ENCODE data around the gene MISP.

DNA sequence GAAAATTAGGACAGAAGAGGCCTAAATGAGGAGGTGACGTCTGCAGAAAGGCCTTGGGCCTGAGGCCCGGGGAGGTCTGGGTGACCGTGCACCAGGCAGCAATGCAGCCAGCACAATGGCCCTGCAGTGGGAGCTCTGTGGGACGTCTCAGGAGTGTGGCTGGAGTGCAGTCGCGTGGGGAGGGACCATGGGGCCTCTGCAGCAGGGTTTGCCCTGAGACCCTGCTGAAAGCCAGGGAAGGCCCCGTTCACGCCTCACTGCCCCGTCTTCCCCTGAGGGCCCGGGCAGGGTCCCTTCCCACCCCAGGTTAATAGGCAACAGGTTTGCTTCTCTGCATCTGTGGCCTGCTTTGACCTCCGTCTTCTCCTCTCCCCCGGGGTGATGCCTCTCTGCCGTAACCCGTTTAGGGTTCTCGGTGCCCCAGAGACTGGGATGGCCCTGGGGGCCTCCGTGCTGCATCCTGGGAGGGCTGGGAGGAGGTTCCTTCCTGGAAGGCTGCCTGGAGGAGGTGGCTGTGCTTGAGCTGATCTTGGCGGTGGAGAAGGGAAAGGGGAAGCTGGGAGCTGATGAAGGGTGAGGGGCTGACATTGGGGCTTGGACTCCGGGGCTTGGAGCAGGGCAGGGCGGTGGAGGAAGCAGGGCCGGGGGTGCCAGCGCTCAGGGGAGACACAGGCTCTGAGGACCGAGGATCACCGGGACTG is 32.5 kb upstream of the MISP start:
- TF ChIP-seq POLR2A (IDR thresholded peaks at IDR 0.05; ENCODE audit: control extremely low read depth in 1 of 2, low read depth in 2 of 2, low read length in 2 of 2) = no peak
- no peak for TF ChIP-seq CHD1 (IDR thresholded peaks at IDR 0.05; ENCODE audit: low read depth, low read length)
- TF ChIP-seq, protein P1, sequence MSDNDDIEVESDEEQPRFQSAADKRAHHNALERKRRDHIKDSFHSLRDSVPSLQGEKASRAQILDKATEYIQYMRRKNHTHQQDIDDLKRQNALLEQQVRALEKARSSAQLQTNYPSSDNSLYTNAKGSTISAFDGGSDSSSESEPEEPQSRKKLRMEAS (IDR thresholded peaks at IDR 0.05) = no peak
